Liver (tissue), 9 donors: Measurements from ENCODE around the gene RNF212. TPM values are rescaled to one million over a fixed set of nuclear protein-coding genes. Genes with fewer than 3 reads are reported as not detected.

Experiments used
- DNase-seq: peaks from one replicate; pipeline ENCODE4 v3.0.0-alpha.2; 2017; ENCODE audit warnings: low spot score
- H3K27ac ChIP-seq, 2 donors: one replicate each; pipeline ENCODE4 v1.7.0; 2013; ENCODE audit warnings: inconsistent platforms in 2 of 2, low read length in 2 of 2, control low read depth in 1 of 2, low read depth in 1 of 2, mild to moderate bottlenecking in 1 of 2
- H3K27me3 ChIP-seq, 4 donors: one replicate each; pipeline versions ENCODE4 v1.6.1 to v1.7.0; 2013; ENCODE audit warnings: low read length in 3 of 4, inconsistent platforms in 1 of 4, mild to moderate bottlenecking in 1 of 4, moderate library complexity in 1 of 4; ENCODE audit not compliant: control insufficient read depth in 4 of 4, insufficient read depth in 4 of 4
- H3K36me3 ChIP-seq, 4 donors: one replicate each; pipeline versions ENCODE4 v1.6.1 to v1.7.0; 2013; ENCODE audit warnings: low read length in 3 of 4, mild to moderate bottlenecking in 3 of 4, low read depth in 1 of 4, moderate library complexity in 1 of 4; ENCODE audit not compliant: control insufficient read depth in 4 of 4, insufficient read depth in 3 of 4
- H3K4me1 ChIP-seq, 4 donors: one replicate each; pipeline versions ENCODE4 v1.6.1 to v1.7.0; 2013; ENCODE audit warnings: low read length in 3 of 4, mild to moderate bottlenecking in 3 of 4, moderate library complexity in 1 of 4; ENCODE audit not compliant: control insufficient read depth in 4 of 4, insufficient read depth in 4 of 4
- H3K4me3 ChIP-seq, 3 donors: one replicate each; pipeline versions ENCODE4 v1.6.1 to v1.7.0; 2013; ENCODE audit warnings: low read length in 3 of 3, control low read depth in 1 of 3, low read depth in 1 of 3, mild to moderate bottlenecking in 1 of 3
- H3K9ac ChIP-seq, 2 donors: one replicate each; pipeline ENCODE4 v1.7.0; 2013; ENCODE audit warnings: low read length in 2 of 2, mild to moderate bottlenecking in 2 of 2, moderate library complexity in 2 of 2, control low read depth in 1 of 2, low read depth in 1 of 2
- H3K9me3 ChIP-seq, 4 donors: one replicate each; pipeline versions ENCODE4 v1.6.1 to v1.7.0; 2013; ENCODE audit warnings: low read length in 3 of 4; ENCODE audit not compliant: control insufficient read depth in 4 of 4
- EGR1 ChIP-seq, 2 donors: IDR thresholded peaks; 2 replicates each; pipeline ENCODE4 v1.6.1; 2016 to 2018; ENCODE audit warnings: antibody characterized with exemption in 2 of 2, low read depth in 2 of 2
- GABPA ChIP-seq, 2 donors: IDR thresholded peaks in 1 of 2; conservative IDR thresholded peaks in 1 of 2; 2 replicates each; pipeline ENCODE4 v1.6.1; 2016; ENCODE audit warnings: antibody characterized with exemption in 2 of 2, mild to moderate bottlenecking in 1 of 2, moderate library complexity in 1 of 2
- JUND ChIP-seq, 2 donors: IDR thresholded peaks; 2 replicates each; pipeline ENCODE4 v1.6.1; 2016; ENCODE audit warnings: antibody characterized with exemption in 2 of 2
- MAX ChIP-seq: IDR thresholded peaks from 2 replicates; pipeline ENCODE4 v1.6.1; 2016; ENCODE audit warnings: antibody characterized with exemption
- RXRA ChIP-seq, 2 donors: IDR thresholded peaks; 2 replicates each; pipeline ENCODE4 v1.6.1; 2017 to 2018; ENCODE audit warnings: antibody characterized with exemption in 2 of 2, mild to moderate bottlenecking in 1 of 2
- WGBS: extraction: QIAGEN DNeasy Blood & Tissue Kit; methylation state at CpG from one replicate; pipeline ENCODE4 v1.1.7; 2013; 5-methylcytosine and 5-hydroxymethylcytosine counted together
- polyA plus RNA-seq, 2 donors: library from polyadenylated mRNA; stranded (reverse) in 1 of 2; unstranded in 1 of 2; fragments of 200-250 nt in 1 of 2; fragments of >200 nt in 1 of 2; fragmentation: Nextera tagmentation in 1 of 2; extraction: Ambion mirVana in 1 of 2; gene quantifications; one replicate each; pipeline versions ENCODE4 v1.2.1 to v1.2.3, GENCODE V29; 2013 to 2015
- total RNA-seq, 2 donors: library from RNA; depleted of rRNA; stranded (reverse); fragments of >200 nt; gene quantifications; one replicate each; pipeline ENCODE4 v1.2.3, GENCODE V29; 2014
- TF ChIP-seq, protein P1 (sequence below): IDR thresholded peaks from 2 replicates; pipeline ENCODE4 v1.6.1; 2016; ENCODE audit warnings: antibody characterized with exemption, mild to moderate bottlenecking
- TF ChIP-seq, protein P2 (sequence below): IDR thresholded peaks from 2 replicates; pipeline ENCODE4 v1.6.1; 2016; ENCODE audit warnings: antibody characterized with exemption
- TF ChIP-seq, protein P3 (sequence below): fragments of 150-350 bp; IDR thresholded peaks from 2 replicates; pipeline ENCODE4 v1.5.1; 2017; ENCODE audit warnings: improper control_type of control experiment, low read depth, low read length; ENCODE audit not compliant: missing input control
- donor health status: healthy.
- donor health status: healthy.
- donor health status: healthy.
- donor health status: healthy.
- donor health status: healthy.

Gene RNF212
- total and polyA plus RNA-seq, 4 donors = 0.32 to 0.47 (median 0.38) TPM; not detected in 1

DNA sequence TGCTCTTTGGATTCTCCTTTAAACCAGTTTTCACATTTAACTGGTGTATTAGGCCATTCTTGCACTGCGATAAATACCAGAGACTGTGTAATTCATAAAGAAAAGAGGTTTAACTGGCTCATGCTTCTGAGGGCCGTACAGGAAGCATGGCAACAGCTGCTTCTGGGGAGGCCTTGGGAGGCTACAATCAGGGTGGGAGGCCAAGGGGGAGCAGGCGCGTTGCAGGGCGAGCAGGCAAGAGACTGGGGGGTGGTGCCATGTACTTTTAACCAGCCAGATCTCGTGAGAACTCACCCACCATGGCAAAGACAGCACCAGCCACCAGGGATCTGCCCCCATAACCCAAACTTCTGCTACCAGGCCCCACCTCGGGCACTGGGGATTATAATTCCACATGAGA, 38.1 kb downstream of the RNF212 start:
- 91% methylated on average over 7 of the region's 7 CpGs for WGBS
- no peak overlapping the region for H3K4me3 ChIP-seq
- no peak overlapping the region for H3K27ac ChIP-seq
- peaks cover 0 to 4% (median 0%) of the 10 kb centered on the region in 4 donors for H3K9me3 ChIP-seq
- no peak overlapping the region for H3K9ac ChIP-seq
- TF ChIP-seq RXRA (IDR thresholded peaks at IDR 0.05) = no peak
- no peaks in the 10 kb centered on the region for H3K36me3 ChIP-seq
- no peaks in the 10 kb centered on the region for H3K4me1 ChIP-seq
- no peak for DNase-seq
- H3K27me3 ChIP-seq = no peaks in the 10 kb centered on the region

- Histone ChIP-seq H3K36me3 (no peaks in the 10 kb centered on the region), H3K27ac (no peak overlapping the region), H3K27me3 (no peaks in the 10 kb centered on the region), H3K4me3 (no peak overlapping the region), H3K4me1 (no peaks in the 10 kb centered on the region), H3K9ac (no peak overlapping the region), H3K9me3 (peaks cover 0 to 4% (median 0%) of the 10 kb centered on the region in 4 donors)
- TF ChIP-seq, protein P1, sequence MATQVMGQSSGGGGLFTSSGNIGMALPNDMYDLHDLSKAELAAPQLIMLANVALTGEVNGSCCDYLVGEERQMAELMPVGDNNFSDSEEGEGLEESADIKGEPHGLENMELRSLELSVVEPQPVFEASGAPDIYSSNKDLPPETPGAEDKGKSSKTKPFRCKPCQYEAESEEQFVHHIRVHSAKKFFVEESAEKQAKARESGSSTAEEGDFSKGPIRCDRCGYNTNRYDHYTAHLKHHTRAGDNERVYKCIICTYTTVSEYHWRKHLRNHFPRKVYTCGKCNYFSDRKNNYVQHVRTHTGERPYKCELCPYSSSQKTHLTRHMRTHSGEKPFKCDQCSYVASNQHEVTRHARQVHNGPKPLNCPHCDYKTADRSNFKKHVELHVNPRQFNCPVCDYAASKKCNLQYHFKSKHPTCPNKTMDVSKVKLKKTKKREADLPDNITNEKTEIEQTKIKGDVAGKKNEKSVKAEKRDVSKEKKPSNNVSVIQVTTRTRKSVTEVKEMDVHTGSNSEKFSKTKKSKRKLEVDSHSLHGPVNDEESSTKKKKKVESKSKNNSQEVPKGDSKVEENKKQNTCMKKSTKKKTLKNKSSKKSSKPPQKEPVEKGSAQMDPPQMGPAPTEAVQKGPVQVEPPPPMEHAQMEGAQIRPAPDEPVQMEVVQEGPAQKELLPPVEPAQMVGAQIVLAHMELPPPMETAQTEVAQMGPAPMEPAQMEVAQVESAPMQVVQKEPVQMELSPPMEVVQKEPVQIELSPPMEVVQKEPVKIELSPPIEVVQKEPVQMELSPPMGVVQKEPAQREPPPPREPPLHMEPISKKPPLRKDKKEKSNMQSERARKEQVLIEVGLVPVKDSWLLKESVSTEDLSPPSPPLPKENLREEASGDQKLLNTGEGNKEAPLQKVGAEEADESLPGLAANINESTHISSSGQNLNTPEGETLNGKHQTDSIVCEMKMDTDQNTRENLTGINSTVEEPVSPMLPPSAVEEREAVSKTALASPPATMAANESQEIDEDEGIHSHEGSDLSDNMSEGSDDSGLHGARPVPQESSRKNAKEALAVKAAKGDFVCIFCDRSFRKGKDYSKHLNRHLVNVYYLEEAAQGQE = no peak
- TF ChIP-seq, protein P2, sequence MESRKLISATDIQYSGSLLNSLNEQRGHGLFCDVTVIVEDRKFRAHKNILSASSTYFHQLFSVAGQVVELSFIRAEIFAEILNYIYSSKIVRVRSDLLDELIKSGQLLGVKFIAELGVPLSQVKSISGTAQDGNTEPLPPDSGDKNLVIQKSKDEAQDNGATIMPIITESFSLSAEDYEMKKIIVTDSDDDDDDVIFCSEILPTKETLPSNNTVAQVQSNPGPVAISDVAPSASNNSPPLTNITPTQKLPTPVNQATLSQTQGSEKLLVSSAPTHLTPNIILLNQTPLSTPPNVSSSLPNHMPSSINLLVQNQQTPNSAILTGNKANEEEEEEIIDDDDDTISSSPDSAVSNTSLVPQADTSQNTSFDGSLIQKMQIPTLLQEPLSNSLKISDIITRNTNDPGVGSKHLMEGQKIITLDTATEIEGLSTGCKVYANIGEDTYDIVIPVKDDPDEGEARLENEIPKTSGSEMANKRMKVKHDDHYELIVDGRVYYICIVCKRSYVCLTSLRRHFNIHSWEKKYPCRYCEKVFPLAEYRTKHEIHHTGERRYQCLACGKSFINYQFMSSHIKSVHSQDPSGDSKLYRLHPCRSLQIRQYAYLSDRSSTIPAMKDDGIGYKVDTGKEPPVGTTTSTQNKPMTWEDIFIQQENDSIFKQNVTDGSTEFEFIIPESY = no peak
- TF ChIP-seq GABPA (IDR thresholded peaks at IDR 0.05 in 1 of 2, conservative IDR thresholded peaks at IDR 0.05 in 1 of 2) (no peak), RXRA (IDR thresholded peaks at IDR 0.05) (no peak), JUND (IDR thresholded peaks at IDR 0.05) (no peak), EGR1 (IDR thresholded peaks at IDR 0.05; ENCODE audit: low read depth in 2 of 2) (no peak), MAX (no peak)
- TF ChIP-seq, protein P3, sequence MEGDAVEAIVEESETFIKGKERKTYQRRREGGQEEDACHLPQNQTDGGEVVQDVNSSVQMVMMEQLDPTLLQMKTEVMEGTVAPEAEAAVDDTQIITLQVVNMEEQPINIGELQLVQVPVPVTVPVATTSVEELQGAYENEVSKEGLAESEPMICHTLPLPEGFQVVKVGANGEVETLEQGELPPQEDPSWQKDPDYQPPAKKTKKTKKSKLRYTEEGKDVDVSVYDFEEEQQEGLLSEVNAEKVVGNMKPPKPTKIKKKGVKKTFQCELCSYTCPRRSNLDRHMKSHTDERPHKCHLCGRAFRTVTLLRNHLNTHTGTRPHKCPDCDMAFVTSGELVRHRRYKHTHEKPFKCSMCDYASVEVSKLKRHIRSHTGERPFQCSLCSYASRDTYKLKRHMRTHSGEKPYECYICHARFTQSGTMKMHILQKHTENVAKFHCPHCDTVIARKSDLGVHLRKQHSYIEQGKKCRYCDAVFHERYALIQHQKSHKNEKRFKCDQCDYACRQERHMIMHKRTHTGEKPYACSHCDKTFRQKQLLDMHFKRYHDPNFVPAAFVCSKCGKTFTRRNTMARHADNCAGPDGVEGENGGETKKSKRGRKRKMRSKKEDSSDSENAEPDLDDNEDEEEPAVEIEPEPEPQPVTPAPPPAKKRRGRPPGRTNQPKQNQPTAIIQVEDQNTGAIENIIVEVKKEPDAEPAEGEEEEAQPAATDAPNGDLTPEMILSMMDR = no peak
- 88% methylated on average over 9 of the region's 9 CpGs for WGBS
- no peak for DNase-seq
Measured at GRCh38 chr4:1074077-1074476, 39.3 kb downstream of the RNF212 start.
